Fibroblast of villous mesenchyme (primary cell): ENCODE measurements around the gene RPL28. TPM values are rescaled to one million over a fixed set of nuclear protein-coding genes. Genes with fewer than 3 reads are reported as not detected.
"Not testable (repeated sequence)": the region's sequence is repeated elsewhere in the genome, so short reads cannot be mapped to it uniquely, and the experiment has no call there.

ENCODE experiments used
- DNase-seq: peaks from one replicate; pipeline ENCODE4 v3.0.0-alpha.2; 2010; ENCODE audit warnings: low read depth
- H3K4me3 ChIP-seq: 2 replicates; pipeline ENCODE4 v1.5.1; 2011; ENCODE audit warnings: low read depth, mild to moderate bottlenecking, low read length
- CTCF ChIP-seq: IDR thresholded peaks from 2 replicates; pipeline ENCODE4 v1.5.1; 2012; ENCODE audit warnings: low read depth, mild to moderate bottlenecking, low read length; ENCODE audit not compliant: insufficient read depth
- total RNA-seq: library from RNA; depleted of rRNA; stranded (reverse); fragments of >200 nt; gene quantifications from 2 replicates; pipeline ENCODE4 v1.2.3, GENCODE V29; 2012

Gene RPL28
- total RNA-seq, 1 donor, result 124 TPM

- TF ChIP-seq CTCF, result no peak
- no peak for DNase-seq
- no peak overlapping the region for H3K4me3 ChIP-seq
Measured at GRCh38 chr19:55419624-55420236, 34.0 kb downstream of the RPL28 start.

- not testable (repeated sequence) for DNase-seq, H3K4me3 ChIP-seq
Measured at GRCh38 chr19:55421281-55421680, 35.5 kb downstream of the RPL28 start.

- DNase-seq, result no peak
- H3K4me3 ChIP-seq, result no peak overlapping the region
- no peak for TF ChIP-seq CTCF
Measured at GRCh38 chr19:55423225-55424005, 37.7 kb downstream of the RPL28 start.

- no peak for TF ChIP-seq CTCF
- H3K4me3 ChIP-seq, result no peak overlapping the region
- DNase-seq, result no peak
Measured at GRCh38 chr19:55424518-55424917, 38.8 kb downstream of the RPL28 start.

- no peak for DNase-seq
- TF ChIP-seq CTCF, result no peak
- no peak overlapping the region for H3K4me3 ChIP-seq
Measured at GRCh38 chr19:55426042-55426441, 40.3 kb downstream of the RPL28 start.

- DNase-seq, result no peak
- H3K4me3 ChIP-seq, result no peak overlapping the region
- no peak for TF ChIP-seq CTCF
Measured at GRCh38 chr19:55431183-55431582, 45.5 kb downstream of the RPL28 start.

- H3K4me3 ChIP-seq, result no peak overlapping the region
- DNase-seq, result no peak
- TF ChIP-seq CTCF, result no peak
Measured at GRCh38 chr19:55432241-55432959, 46.7 kb downstream of the RPL28 start.
